Hepatocyte (in vitro differentiated cells): ENCODE data around the gene CELA3A. TPM values are rescaled to one million over a fixed set of nuclear protein-coding genes. Genes with fewer than 3 reads are reported as not detected.
"Not testable (repeated sequence)": the region's sequence is repeated elsewhere in the genome, so short reads cannot be mapped to it uniquely, and the experiment has no call there.

Source experiments
- DNase-seq: peaks from one replicate; pipeline ENCODE4 v3.0.0-alpha.2; 2016; ENCODE audit warnings: low spot score
- H2AFZ ChIP-seq: fragments of 200-600 bp; sonication (generic); 2 replicates; pipeline ENCODE4 v1.6.0; 2016; ENCODE audit warnings: antibody characterized with exemption, mild to moderate bottlenecking
- H3K27ac ChIP-seq: fragments of 200-600 bp; sonication (generic); 2 replicates; pipeline ENCODE4 v1.5.1; 2016; ENCODE audit warnings: mild to moderate bottlenecking
- H3K27me3 ChIP-seq: fragments of 200-600 bp; sonication (generic); 2 replicates; pipeline ENCODE4 v1.6.1; 2016
- H3K36me3 ChIP-seq: fragments of 200-600 bp; sonication (generic); replicated peaks from 2 replicates; pipeline ENCODE4 v1.5.1; 2016; ENCODE audit warnings: low read depth; ENCODE audit not compliant: insufficient read depth
- H3K4me1 ChIP-seq: fragments of 200-600 bp; sonication (generic); 2 replicates; pipeline ENCODE4 v1.5.1; 2016; ENCODE audit warnings: mild to moderate bottlenecking, moderate library complexity; ENCODE audit not compliant: insufficient read depth
- H3K4me2 ChIP-seq: fragments of 200-600 bp; sonication (generic); 2 replicates; pipeline ENCODE4 v1.6.0; 2016
- H3K4me3 ChIP-seq: fragments of 200-600 bp; sonication (generic); 2 replicates; pipeline ENCODE4 v1.5.1; 2016; ENCODE audit warnings: mild to moderate bottlenecking
- H3K79me2 ChIP-seq: fragments of 200-600 bp; sonication (generic); 2 replicates; pipeline ENCODE4 v1.6.0; 2017; ENCODE audit warnings: mild to moderate bottlenecking
- H3K9me2 ChIP-seq: fragments of 200-600 bp; sonication (generic); replicated peaks from 2 replicates; pipeline ENCODE4 v1.6.0; 2017; ENCODE audit warnings: mild to moderate bottlenecking; ENCODE audit not compliant: insufficient read depth
- H3K9me3 ChIP-seq: fragments of 200-600 bp; sonication (generic); 2 replicates; pipeline ENCODE4 v1.5.1; 2016; ENCODE audit warnings: low read depth, mild to moderate bottlenecking
- H4K20me1 ChIP-seq: fragments of 200-600 bp; sonication (generic); 2 replicates; pipeline ENCODE4 v1.6.0; 2016; ENCODE audit warnings: mild to moderate bottlenecking; ENCODE audit not compliant: insufficient read depth, poor library complexity, severe bottlenecking
- WGBS: methylation state at CpG from one replicate; pipeline ENCODE4 v1.1.6; 2016; ENCODE audit warnings: low lambda C conversion rate; ENCODE audit errors: missing lambda C conversion rate; 5-methylcytosine and 5-hydroxymethylcytosine counted together
- polyA plus RNA-seq: library from polyadenylated mRNA; unstranded; fragments of >200 nt; fragmentation: Nextera tagmentation; extraction: Ambion mirVana; gene quantifications from 2 replicates; pipeline ENCODE4 v1.2.1, GENCODE V29; 2016
- total RNA-seq: library from RNA; depleted of rRNA; stranded (reverse); fragments of >200 nt; gene quantifications from 2 replicates; pipeline ENCODE4 v1.2.3, GENCODE V29; 2014

CELA3A gene
- total and polyA plus RNA-seq, 2 experiments from 2014 or later = 0.68 to 2.2 TPM

GRCh38 chr1:21983539-21983938, 17.9 kb upstream of the CELA3A start:
- H2AFZ ChIP-seq, H3K36me3 ChIP-seq, H3K4me2 ChIP-seq, H3K4me3 ChIP-seq, H3K4me1 ChIP-seq, H3K9me2 ChIP-seq, DNase-seq, H4K20me1 ChIP-seq, H3K79me2 ChIP-seq, H3K27me3 ChIP-seq, H3K27ac ChIP-seq, H3K9me3 ChIP-seq: not testable (repeated sequence)
- WGBS = 78% methylated on average over 5 of the region's 15 CpGs

DNA sequence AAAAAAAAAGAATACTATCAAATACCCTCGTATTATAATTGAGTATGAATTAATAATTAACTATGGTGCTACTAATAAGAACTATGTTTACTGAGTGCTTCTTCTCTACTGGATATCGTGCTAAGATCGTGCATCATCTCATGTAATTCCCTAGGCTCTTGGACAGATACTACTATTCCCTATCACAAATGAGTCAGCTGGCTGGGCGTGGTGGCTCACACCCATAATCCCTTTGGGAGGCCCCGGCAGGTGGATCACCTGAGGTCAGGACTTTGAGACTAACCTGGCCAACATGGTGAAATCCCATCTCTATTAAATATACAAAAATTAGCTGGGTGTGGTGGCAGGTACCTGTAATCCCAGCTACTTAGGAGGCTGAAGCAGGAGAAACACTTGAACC, 15.6 kb upstream of the CELA3A start:
- WGBS = 67% methylated on average over 1 of the region's 5 CpGs
- not testable (repeated sequence) for H3K9me2 ChIP-seq, H3K4me3 ChIP-seq, H3K27ac ChIP-seq, H3K36me3 ChIP-seq, H4K20me1 ChIP-seq, DNase-seq, H3K79me2 ChIP-seq, H2AFZ ChIP-seq, H3K4me2 ChIP-seq, H3K4me1 ChIP-seq, H3K27me3 ChIP-seq, H3K9me3 ChIP-seq

DNA sequence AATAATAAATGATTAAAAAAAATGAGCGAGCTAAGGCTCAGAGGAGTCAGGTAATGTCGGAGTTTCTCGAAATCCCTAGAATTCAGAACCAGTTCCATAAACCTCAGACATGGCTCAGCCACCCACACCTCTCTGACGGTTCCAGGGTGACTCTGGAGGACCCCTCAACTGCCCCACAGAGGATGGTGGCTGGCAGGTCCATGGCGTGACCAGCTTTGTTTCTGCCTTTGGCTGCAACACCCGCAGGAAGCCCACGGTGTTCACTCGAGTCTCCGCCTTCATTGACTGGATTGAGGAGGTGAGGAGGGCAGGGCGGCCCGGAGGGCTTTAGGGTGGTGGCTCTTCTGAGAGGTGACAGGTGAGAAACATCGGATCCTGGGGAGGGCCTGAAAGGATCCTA, 15.1 kb upstream of the CELA3A start:
- not testable (repeated sequence) for H3K9me3 ChIP-seq, H4K20me1 ChIP-seq, H3K4me2 ChIP-seq, H3K4me3 ChIP-seq, H3K4me1 ChIP-seq, H3K27ac ChIP-seq, H2AFZ ChIP-seq, H3K79me2 ChIP-seq, H3K36me3 ChIP-seq, DNase-seq, H3K27me3 ChIP-seq, H3K9me2 ChIP-seq
- 90% methylated on average over 10 of the region's 12 CpGs for WGBS

- not testable (repeated sequence) for H3K4me3 ChIP-seq, H3K27ac ChIP-seq, H3K9me2 ChIP-seq, DNase-seq, H4K20me1 ChIP-seq, H2AFZ ChIP-seq, H3K27me3 ChIP-seq, H3K4me1 ChIP-seq, H3K36me3 ChIP-seq, H3K9me3 ChIP-seq, H3K4me2 ChIP-seq, H3K79me2 ChIP-seq
- WGBS = 63% methylated on average over 3 of the region's 5 CpGs
Measured at GRCh38 chr1:21989672-21990393, 11.6 kb upstream of the CELA3A start.

DNA sequence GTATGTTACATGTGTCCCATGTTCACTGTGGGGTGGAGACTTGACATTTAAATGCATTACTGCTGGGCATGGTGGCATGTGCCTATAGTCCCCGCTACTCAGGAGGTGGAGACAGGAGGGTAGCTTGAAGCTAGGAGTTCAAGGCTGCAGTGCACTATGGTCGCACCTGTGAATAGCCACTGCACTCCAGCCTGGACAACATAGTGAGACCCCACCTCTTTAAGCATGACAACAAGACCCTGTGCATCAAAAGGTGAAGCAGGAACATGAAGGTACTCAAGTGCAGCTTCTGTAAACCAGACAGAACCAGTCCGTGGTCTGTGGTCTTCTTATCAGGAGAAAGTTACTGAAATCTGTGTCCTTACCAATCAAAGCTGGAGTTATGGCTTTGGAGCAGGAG, 9.3 kb upstream of the CELA3A start:
- H3K4me3 ChIP-seq, H3K4me2 ChIP-seq, H3K79me2 ChIP-seq, H2AFZ ChIP-seq, H4K20me1 ChIP-seq, H3K4me1 ChIP-seq, H3K36me3 ChIP-seq, H3K9me2 ChIP-seq, H3K9me3 ChIP-seq, DNase-seq, H3K27me3 ChIP-seq, H3K27ac ChIP-seq: not testable (repeated sequence)
- 80% methylated on average over 3 of the region's 3 CpGs for WGBS

GRCh38 chr1:21994716-21995115, 6.7 kb upstream of the CELA3A start:
- H4K20me1 ChIP-seq, H3K4me1 ChIP-seq, H3K4me3 ChIP-seq, H3K9me2 ChIP-seq, H3K4me2 ChIP-seq, H3K9me3 ChIP-seq, H3K36me3 ChIP-seq, DNase-seq, H3K79me2 ChIP-seq, H3K27me3 ChIP-seq, H3K27ac ChIP-seq, H2AFZ ChIP-seq: not testable (repeated sequence)
- 96% methylated on average over 8 of the region's 8 CpGs for WGBS

DNA sequence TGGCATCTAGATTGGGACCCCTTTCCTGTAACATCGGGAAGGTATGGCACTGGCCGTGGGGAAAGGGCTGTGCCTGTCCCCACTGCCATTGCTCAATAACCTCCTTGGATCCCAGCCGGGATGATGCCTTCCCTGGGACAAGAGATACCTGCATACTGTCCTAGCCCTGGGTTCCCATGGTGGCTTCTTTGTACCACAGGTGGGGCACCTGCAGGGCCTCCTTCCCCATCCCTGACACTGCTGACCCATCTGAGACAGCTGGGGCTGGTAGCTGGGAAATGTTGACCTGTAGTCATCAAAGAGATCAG, 4.8 kb upstream of the CELA3A start:
- H3K4me3 ChIP-seq, H3K36me3 ChIP-seq, H2AFZ ChIP-seq, H3K9me2 ChIP-seq, H3K79me2 ChIP-seq, DNase-seq, H3K27me3 ChIP-seq, H4K20me1 ChIP-seq, H3K27ac ChIP-seq, H3K4me2 ChIP-seq, H3K9me3 ChIP-seq, H3K4me1 ChIP-seq: not testable (repeated sequence)
- WGBS = 76% methylated on average over 3 of the region's 3 CpGs

DNA sequence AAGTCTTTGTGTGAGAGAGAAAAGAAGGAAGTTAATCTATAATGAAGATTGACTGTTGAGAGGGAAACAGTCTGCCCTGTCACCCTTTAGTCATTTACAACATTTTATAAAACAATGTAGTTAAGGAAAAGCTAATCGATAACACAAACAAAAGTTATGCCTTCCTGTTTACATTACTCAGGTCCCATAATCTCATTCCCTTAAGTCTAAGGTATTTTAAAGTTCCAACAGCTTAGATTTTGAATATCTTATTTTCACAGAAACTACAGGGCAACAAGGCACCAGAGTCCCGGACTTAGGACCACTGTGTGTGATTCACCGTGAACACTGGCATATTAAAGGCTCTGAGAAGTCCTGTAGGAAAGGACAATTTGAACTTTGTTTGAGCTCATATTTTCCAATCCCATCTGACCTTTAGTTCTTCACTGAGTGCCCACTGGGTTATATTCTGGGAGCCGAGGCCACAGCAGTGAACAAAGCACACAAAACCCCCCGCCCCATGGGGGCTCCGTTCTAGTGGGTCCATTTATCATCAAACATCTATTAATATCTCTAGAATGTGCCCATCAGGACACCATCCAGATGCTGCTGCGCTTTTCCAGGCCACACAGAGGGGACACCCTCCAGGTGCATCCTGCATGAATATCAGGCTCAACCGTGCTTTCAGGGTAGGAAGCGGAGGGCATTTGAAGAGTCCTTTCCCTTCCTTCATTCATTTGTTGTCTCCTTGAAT, 3.4 kb upstream of the CELA3A start:
- H3K4me3 ChIP-seq, H4K20me1 ChIP-seq, H3K79me2 ChIP-seq, H3K27me3 ChIP-seq, H3K36me3 ChIP-seq, H3K4me2 ChIP-seq, H3K4me1 ChIP-seq, H3K9me2 ChIP-seq, H3K9me3 ChIP-seq, DNase-seq, H2AFZ ChIP-seq: not testable (repeated sequence)
- peak overlapping the region; percentile 73 for H3K27ac ChIP-seq
- WGBS = 58% methylated on average over 8 of the region's 9 CpGs

- H3K27ac ChIP-seq = peak overlapping the region; percentile 73
- H3K4me2 ChIP-seq, H3K4me1 ChIP-seq, H2AFZ ChIP-seq, H3K9me3 ChIP-seq, H3K79me2 ChIP-seq, DNase-seq, H3K9me2 ChIP-seq, H4K20me1 ChIP-seq, H3K4me3 ChIP-seq, H3K36me3 ChIP-seq, H3K27me3 ChIP-seq: not testable (repeated sequence)
- WGBS = 60% methylated on average over 6 of the region's 15 CpGs
Measured at GRCh38 chr1:21998624-21999294, 2.7 kb upstream of the CELA3A start.
